ENCODE data around the gene CCDC116. TPM values are rescaled to one million over a fixed set of nuclear protein-coding genes. Genes with fewer than 3 reads are reported as not detected.

The CCDC116 gene, protein sequence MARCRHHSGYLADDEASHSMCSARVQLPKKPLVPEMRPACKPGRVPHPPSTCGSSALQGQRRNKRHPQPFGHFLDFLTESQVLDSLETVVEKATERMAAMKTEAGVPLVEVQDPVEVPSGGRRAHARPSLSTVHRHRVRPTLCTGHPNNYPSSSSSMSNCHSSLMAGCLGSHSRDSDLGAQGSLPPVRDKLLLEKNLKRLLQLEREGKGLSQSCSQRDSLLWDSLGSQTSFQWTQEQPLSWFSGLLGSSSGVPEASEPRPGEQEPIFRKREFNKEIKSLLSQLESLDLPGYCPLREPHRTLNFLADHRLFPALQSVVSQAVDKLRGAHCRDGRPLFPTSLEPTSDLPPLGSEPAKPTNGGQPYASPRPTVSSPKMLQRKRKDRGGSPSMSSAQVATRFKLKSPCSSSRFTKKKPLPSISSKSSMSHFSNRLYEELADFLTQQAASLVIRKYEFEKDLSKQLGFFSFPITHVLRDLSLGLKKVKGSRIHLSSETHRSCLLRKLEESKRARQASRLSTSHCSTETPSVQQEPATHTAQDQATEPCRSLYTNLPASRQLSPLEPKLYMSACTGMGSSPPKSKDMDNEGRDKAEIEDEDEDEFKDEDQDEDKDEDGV
- total RNA-seq: under 1 TPM; 0.24 to 0.66 (median 0.51) TPM
- polyA plus RNA-seq: under 1 TPM; 0.45 to 0.63 (median 0.47) TPM
- long read RNA-seq, donor 1, partial matches to known transcripts: 7 of 7 reads
- long read RNA-seq, donor 1, other reads (novel, unspliced or antisense): 0 of 7 reads
- long read RNA-seq, donor 2: 0 reads

- WGBS, 5 donors: 37 to 82% (median 76%) methylated on average over 25 to 27 of the region's 27 CpGs
- intact Hi-C loops (cut with DNase I; ENCODE audit: low total_unique reads): no loop called here
- Histone ChIP-seq H3K9me3 (peaks cover 0 to 5% (median 0%) of the 10 kb centered on the region in 8 donors), H3K4me1 (peaks cover 14 to 38% (median 26%) of the 10 kb centered on the region in 6 donors), H3K27ac (no peak within 1 kb of the TSS), H3K4me3 (no peak within 1 kb of the TSS), H3K36me3 (peaks cover 0 to 16% (median 10%) of the 10 kb centered on the region in 6 donors), H3K27me3 (replicated peaks in 1 of 7) (no peaks in the 10 kb centered on the region)
- no peak for TF ChIP-seq CTCF (IDR thresholded peaks at IDR 0.05 in 8 of 11, conservative IDR thresholded peaks at IDR 0.05 in 3 of 11)
- no peak for TF ChIP-seq POLR2A (IDR thresholded peaks at IDR 0.05)
- peak in 1 of 3 donors; percentile 25 for TF ChIP-seq POLR2AphosphoS5 (IDR thresholded peaks at IDR 0.05)
- peak; percentile 88 for DNase-seq
Measured at GRCh38 chr22:21632237-21632895, at the start of gene CCDC116. Gene CCDC116, plus strand, starts transcription at chr22:21632760. Its CDS starts 422 bp downstream, at chr22:21633182.

DNA sequence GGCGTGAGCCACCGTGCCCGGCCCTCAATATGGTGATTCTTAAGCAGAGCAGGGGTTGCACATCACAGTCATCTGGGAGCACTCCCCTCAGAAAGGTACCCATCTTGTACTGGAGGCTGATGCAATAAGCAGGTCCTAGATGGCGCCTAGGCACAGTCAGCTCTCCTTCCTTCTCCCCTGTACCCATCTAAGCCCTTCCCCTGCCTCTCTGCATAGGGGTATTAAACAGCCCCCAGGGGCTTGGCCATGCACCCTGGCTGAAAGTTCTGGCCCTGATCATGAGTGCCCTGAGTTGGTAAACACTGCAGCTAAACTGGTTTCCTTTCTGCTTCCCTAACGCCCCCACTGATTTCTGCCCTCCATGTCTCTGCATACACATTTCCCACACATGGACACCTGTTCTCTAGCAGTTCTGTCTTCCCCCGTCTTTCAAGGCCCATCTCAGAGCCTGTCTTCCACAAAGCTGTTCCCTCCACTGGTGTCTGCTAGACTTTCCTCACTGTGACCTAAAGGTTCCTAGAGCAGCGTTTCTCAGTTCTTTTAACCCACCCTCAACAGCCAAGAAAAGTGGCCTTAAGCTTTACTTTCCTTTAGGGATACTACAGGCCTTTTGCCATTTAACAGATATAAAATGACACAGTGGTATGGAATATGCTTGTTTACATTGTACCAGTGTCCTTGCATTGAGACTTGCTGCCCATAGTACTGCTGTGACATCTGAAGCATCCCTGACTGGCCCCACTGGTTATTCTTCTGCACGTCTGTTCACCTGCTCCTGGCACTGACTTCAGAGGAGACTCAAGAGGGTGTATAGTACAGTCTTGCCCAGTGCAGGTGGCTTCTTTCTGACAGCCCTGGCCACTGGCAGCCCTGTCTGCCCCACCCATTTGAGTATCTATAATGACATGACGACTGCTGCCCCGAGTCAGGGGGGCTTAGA is 49.5 kb upstream of the CCDC116 start:
- H3K27me3 ChIP-seq (replicated peaks in 1 of 7): no peaks in the 10 kb centered on the region
- peak overlapping the region in 1 of 8 donors; percentile 24 for H3K27ac ChIP-seq
- H3K4me1 ChIP-seq: peaks cover 14 to 98% (median 80%) of the 10 kb centered on the region in 6 donors
- 72 to 81% (median 79%) methylated on average over 9 to 10 of the region's 10 CpGs for WGBS, 5 donors
- H3K9me3 ChIP-seq: no peaks in the 10 kb centered on the region
- no peak for DNase-seq
- H3K36me3 ChIP-seq: peaks cover 0 to 22% (median 0%) of the 10 kb centered on the region in 6 donors
- no peak for TF ChIP-seq POLR2AphosphoS5 (IDR thresholded peaks at IDR 0.05)
- no peak for TF ChIP-seq CTCF (IDR thresholded peaks at IDR 0.05 in 8 of 11, conservative IDR thresholded peaks at IDR 0.05 in 3 of 11)
- no peak for TF ChIP-seq POLR2A (IDR thresholded peaks at IDR 0.05)
- H3K4me3 ChIP-seq: no peak overlapping the region
- intact Hi-C loops (cut with DNase I; ENCODE audit: low total_unique reads): no loop called here

- H3K36me3 ChIP-seq: peaks cover 0 to 23% (median 0%) of the 10 kb centered on the region in 6 donors
- no peak overlapping the region for H3K27ac ChIP-seq
- no peak overlapping the region for H3K4me3 ChIP-seq
- no peaks in the 10 kb centered on the region for H3K27me3 ChIP-seq (replicated peaks in 1 of 7)
- no peaks in the 10 kb centered on the region for H3K9me3 ChIP-seq
- intact Hi-C loops (cut with DNase I; ENCODE audit: low total_unique reads): no loop called here
- DNase-seq: no peak
- no peak for TF ChIP-seq POLR2A (IDR thresholded peaks at IDR 0.05)
- no peak for TF ChIP-seq CTCF (IDR thresholded peaks at IDR 0.05 in 8 of 11, conservative IDR thresholded peaks at IDR 0.05 in 3 of 11)
- TF ChIP-seq POLR2AphosphoS5 (IDR thresholded peaks at IDR 0.05): no peak
- H3K4me1 ChIP-seq: peaks cover 24 to 98% (median 79%) of the 10 kb centered on the region in 6 donors
- WGBS, 5 donors: 82 to 94% (median 87%) methylated on average over 2 of the region's 2 CpGs
Measured at GRCh38 chr22:21585389-21585788, 47.2 kb upstream of the CCDC116 start.
